HG03196 (cell line): ENCODE results near the gene MAX.
A peak's percentile ranks its signal among the peaks of the same experiment; 100 is the strongest.
"Not testable (repeated sequence)": the region's sequence is repeated elsewhere in the genome, so short reads cannot be mapped to it uniquely, and the experiment has no call there.

Experiments used
- ATAC-seq: cut with Tn5 transposase; IDR thresholded peaks from one replicate; pipeline ENCODE4 v1.9.1; 2021; ENCODE audit not compliant: unreplicated experiment

MAX gene

DNA sequence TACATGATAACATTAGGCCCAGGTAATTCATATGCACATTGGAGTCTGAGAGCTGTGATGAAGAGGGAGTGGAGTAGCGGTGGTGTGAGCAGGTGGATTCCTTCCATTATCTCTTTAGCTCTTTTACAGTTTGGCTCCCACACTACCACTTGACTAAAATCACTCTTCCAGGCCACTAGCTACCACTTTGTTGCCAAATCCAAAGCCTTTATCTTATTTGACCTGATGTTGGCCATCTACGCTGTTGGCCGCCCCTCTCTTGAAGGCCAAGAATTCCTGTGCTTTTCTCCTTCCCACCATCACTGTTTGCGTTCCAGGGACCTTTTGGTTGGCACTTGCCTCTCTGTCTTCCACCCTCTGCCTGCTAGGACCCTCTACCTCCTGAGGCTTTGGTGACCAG, 4.0 kb upstream of the MAX start:
- ATAC-seq = no peak

DNA sequence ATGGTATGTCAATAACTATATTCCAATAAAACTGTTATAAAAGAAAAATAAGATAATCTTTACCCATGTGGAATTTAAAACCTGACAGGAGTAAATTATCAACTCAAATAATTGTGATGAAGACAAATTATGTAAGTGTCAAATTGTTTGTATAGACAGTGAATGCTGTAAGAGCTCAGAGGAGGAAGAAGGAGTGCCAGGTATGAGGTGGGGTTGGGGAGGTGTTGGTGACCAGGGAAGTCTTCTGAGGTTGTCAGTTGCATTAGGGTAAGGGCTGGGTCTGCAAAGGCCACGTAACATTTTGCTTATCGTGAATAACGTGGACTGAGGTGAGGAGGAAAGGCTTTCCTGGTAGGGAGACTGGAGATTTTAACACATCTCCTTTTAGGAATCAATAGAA, 2.5 kb upstream of the MAX start:
- ATAC-seq = no peak

DNA sequence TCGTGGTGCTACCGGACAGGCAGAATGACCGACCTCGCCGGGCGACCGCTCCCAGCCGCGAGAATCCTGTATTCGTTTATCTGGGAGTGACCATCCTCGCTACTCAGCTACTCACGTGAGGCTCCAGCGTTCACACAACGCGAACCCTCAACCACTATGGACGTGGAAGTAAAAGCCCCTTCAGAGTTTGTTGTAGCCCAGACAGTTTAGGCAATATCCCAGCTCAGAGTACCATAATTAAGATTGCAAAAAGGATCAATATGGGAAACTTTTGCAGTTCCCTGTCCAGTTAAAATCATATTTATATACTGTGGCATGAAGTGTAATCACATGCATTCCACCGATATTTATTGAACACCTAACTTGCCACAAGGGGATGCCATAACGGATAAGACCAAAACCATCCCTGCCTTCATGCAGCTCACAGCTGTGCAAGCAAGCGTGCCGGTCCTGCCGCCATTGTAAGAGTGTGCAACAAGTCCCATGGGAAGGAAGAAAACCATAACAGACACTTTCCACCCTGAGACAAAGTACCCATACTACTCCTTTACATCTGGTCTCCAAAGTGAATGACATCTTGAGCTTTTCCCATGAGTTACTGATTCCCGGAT, 938 bp upstream of the MAX start:
- no peak for ATAC-seq

DNA sequence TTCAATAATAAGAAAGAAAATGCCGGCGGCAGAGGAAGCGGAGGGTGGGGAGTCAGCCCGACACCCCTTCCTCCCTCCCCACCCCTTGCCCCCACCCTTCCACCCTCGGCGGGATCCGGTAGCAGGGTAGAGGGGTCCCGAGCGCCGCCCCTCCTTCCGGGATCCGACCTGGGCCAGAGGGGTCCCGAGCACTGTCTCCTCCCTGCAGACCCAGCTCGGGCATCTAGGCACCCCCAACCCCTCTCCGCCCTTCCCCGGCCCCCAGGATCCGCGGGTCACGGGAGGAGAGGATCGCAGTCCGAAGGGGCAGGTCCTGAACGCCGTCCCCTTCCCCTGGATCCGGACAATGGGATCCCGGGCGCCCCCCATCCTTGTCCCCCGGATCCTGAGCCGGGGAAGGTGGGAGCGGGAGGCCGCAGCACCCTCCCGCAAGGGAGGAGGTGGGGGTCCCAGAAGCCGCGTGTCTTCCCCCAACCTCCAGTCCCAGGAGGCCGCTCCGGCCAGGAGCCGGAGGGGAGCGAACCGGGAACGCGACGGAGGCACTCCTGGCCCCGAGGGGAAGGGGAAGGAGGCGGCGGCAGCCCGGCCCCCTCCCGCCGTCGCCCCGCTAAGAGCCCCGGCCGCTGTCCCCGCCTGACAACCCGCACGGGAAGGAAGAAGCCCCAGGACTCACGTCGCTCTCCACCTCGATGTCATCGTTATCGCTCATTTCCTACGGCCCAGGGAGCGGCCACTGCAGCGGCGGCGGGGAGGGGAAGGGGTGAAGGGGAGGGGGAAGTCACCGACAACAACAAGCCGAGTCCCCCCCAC, 481 bp downstream of the MAX start:
- ATAC-seq = peak; percentile 3

DNA sequence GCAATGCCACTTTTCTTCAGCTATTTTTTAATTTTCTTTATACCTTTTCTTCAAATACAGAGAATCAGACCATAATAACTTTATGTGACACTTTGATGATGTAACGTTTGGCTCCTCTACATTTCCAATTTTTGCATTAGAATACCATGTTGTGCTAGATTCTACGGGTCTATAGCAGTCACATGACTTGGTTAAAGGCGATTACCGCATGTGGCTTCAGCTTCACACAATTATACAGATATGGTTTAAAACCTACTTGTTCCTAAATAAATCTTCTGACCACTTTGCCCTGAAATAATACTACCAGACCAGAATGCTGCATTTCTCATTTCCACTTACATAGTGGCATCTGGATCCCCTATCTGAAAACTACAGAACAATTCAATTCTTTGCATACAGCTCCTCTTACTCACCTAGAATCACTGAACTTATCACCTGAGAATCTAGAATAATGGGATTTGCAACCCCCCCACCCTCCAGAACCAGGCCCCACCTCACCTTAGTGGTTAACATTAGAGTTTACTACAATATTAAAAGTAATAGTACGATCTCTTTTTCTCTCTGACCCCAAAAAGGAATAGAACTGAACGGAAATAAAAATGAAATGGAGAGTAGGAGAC, 1.3 kb downstream of the MAX start:
- no peak for ATAC-seq

DNA sequence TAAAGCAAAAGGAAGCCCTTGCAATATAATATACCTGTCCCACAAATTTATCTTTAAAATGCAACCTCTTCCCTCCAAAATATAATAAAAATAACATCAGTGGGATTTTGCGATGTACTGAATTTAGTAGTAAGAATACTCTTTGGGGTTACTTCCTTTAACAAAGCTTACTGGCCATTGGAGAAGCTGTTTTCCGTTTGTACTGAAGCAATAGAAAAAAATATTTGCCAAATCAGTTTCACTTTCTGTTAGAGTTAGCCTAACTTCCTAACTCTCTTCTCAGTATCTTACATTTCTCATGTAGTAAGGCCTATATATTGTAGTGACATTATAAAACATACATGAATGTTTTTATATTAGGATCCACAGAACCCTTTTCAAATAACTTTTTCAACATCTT, 3.7 kb downstream of the MAX start:
- no peak for ATAC-seq

DNA sequence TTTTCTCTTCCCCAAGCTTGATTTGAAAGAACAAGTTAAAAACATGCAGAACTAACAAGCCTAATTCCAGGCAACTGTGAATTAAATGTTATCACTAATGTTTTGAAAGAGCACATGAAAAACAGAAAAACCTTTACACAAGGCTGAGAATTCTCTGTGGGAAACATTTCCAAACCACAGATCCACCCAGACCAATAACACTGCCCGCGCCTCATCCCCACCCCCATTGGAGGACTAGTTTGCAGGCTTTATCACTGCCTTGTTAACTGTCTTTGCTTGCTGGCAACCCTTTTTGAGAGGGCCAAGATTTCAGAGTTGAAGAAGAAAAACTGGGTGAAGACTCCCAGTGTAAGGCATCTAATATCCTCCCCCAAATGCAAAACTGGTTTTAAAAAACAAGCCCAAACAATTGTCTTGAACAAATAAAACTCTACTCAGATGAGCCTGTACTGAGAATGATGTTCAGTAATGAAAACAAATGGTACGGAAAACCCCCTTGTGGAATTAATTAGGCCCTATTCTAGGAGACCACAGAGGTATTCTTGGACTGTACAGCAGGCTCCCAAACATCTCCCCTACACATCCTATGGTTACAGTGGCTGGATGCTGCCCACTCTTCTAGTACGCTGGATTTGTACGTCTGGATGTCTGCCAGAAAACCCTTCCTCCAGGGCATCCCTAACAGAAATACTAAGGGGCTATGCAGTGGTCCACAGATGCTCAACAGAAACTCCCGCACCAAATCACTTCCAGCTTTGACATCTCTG, 5.8 kb downstream of the MAX start:
- no peak for ATAC-seq

DNA sequence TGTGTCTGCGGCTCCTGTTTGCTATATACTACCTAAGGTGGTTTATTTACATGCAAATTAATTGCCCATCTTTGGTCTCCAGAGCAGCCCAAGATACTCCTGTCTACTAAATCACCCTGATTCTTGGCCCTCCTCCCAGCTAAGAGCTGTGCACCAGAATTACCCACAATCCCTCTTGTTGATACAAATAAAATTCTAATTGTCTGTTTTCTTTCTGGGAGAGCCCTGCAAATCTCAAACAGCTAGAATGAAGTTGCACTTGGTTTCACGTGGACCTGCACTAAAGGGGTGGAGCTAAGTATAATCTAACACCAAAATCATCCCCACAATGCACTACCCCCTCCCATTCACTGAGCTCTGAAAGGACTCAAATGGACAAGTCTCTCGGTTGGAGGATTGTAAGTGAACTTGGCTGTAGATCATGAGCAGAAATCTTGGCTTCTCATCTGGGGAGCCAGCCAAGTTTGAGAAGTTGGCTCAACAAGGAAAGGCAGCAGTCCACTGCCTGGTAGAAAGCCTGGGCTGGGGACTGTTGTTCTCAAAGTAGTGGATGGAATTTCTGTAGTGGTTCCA, 6.6 kb downstream of the MAX start:
- ATAC-seq = no peak

DNA sequence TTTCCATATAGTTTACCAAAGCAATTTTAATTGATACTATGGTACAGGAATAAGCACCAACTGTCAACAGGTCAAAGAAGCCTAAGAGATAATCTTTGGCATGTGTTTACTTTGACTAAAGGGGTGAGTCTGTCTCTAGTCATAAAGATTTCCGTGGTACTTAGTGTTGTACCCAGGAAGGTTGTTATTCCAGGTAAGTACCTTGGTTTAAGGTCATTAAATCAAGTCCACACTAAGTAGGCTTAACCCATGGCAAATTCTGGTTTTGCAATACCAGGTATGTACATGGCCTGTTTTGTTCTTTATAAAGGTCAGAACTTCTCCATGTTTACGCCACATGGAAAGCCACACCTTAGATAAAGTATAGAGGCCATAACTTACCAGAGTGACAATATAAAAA, 10.0 kb downstream of the MAX start:
- no peak for ATAC-seq

DNA sequence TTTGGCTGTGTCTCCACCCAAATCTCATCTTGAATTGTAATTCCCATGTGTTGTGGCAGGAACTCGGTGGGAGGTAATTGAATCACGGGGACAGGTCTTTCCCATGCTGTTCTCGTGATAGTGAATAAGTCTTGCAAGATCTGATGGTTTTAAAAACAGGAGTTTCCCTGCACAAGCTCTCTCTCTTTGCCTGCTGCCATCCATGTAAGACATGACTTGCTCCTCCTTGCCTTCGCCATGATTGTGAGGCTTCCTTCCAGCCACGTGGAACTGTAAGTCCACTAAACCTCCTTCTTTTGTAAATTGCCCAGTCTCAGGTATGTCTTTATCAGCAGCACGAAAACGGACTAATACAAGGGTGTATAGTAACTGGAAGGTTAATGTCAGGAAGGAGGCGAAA, 14.5 kb downstream of the MAX start:
- not testable (repeated sequence) for ATAC-seq

DNA sequence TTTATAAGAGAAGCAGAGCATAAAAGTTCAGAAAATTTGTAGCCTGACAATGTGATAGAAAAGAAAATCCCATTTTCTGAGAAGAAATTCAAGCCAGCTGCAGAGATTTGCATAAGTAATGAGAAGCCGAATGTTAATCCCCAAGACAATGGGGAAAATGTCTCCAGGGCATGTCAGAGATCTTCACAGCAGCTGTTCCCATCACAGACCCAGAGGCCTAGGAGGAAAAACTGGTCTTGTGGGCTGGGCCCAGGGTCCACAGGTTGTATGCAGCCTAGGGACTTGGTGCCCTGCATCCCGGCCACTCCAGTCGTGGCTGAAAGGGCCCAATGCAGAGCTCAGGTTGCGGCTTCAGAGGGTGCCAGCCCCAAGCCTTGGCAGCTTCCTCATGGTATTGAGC, 15.6 kb downstream of the MAX start:
- not testable (repeated sequence) for ATAC-seq

DNA sequence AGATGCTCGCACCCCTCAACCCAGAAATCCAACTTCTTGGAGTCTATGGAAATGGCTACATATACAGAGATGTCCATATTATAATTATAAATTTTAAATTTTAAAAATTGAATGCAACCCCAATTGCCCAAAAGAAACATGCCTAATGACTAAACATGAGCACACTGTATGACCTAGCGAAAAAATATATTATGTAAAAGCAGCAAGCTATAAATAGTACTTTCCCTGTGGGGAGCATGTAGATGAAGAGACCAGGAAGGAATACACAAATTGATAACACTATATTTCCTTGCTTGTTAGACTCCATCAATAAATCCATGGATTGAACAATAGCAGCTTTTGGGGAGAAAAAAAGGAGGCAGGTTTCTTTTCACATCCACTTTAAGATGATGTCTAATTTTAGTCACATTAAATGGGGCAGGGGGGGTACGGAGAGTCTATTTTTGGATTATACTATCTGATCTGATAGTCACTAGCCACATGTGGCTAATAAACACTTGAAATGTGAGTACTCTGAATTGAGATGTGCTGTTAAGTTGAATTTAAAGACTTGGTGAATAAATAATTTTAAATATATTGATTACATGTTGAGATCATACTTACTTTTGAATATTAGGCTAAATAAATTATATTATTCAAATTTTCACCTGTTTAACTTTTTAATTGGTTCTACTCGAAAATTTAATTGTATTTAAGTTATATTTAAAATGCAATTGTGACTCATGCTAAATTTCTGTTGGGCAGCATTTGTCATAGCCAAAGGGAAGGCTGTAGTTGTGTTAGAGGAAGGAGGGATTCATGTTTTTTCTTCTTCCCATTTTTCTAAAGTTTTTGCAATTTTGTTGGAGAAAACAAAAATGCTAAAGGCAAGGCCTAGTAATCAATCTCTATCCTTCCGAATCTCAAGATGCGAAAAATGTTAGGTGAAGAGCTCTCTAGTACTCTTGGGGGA, 17.5 kb downstream of the MAX start:
- no peak for ATAC-seq

DNA sequence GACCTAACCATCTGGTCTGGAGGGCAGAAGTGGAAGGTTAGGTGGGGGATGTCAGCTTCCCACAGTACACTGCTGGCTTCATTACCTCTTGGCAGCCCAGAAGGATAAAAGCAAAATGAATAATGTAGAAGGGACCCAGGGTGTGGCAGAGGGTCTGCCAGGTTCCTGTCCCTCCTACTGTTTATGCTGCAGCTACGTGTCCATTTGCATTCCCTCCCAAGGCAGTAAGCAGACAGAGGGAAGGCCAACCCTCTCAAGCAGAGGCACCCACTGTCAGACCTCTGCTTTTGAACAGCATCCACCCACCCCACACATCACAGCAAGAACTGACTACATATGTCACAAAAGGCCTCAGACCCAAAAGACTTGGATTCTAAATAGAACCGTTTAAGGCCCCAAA, 19.4 kb downstream of the MAX start:
- no peak for ATAC-seq

DNA sequence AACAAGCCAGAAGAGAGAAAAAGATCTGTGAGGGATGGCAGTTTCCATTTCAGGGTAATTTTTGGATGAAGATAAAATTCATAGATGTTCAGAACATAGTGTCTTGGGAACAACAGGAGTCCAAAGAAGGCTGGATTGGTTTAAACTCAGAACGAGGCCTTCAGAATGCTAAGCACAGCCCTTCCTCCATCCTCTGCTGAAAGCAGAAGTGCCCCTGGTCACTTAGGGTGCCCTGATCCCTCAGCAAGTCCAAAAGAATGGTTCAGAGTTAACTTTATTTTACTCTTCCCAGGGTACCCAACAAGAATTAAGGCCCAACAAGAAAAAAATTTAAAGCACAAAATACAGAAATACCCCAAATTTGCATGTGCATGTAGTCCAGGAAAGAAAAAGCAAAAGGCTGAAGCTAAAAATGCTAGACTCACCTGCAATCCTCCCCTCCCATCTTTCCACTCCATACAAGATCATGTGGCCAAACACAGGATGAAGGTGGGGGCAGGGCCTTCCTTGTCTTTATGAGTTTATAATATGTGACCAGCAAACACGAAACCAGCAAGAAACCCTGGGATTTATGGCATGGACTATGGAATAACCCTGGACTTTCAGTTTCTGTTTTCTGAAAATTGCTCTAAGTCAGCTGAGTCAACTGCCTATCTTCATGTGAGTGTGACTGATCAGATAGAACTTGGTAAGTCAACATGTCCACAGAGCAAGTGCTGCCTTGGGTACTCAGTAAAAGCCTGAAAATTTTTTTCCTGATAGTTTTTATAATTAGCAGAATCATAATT, 21.2 kb downstream of the MAX start:
- no peak for ATAC-seq

DNA sequence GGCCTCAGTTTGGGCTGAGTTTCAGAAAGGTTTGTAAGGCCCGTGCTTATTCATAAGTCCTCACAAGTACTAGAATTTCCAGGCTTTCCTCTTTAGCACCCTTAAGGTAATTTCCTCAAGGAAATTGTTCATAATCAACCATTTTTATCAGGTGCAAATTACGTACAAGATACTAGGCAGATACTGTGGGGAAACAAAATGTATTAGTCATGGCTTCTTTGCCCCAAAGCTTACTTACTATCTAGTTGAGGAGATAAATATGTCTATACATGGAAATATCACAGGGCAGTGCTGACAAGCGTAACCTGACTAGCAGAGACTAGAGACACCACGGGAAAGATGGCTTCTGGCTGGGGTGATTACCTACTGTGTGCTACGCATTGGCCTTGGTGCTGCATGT, 22.5 kb downstream of the MAX start:
- no peak for ATAC-seq

DNA sequence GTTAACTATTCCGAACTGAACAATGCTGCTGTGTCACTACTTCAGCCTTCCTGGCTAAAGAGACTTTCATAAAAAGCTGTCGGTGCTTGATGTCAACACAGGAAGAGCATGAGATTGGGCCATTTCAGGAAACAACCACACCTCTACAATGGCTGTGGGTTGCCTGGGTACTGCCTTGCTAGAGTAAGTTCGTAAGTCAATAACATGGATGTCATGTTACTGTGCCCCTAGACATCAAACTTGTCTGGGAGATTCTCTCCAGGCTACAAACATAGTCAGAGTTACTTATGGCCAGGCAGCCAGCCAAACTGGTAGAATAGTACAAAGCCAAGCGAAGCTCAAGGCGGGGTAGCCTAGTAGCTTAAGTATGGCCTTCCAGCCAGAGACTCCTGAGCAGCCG, 23.1 kb downstream of the MAX start:
- no peak for ATAC-seq

DNA sequence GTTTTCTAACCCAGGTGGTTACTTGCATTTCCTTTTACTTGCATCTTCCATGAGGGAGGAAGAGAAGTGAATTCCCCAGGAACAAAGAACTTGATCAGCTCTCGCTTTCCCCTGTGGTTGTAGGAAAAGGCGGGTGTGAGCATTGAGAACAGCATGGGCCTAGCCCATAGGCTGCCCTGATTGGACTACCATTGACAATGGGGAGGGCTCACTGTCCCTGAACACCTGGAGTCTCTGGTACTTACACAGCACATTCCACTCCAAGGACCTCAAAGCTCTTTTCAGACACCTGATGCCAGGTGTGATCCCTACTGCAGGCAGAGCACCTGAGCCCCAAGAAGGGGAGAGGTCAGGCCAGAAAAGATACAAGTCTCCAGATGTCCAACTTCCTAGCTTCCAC, 25.0 kb downstream of the MAX start:
- ATAC-seq = no peak

DNA sequence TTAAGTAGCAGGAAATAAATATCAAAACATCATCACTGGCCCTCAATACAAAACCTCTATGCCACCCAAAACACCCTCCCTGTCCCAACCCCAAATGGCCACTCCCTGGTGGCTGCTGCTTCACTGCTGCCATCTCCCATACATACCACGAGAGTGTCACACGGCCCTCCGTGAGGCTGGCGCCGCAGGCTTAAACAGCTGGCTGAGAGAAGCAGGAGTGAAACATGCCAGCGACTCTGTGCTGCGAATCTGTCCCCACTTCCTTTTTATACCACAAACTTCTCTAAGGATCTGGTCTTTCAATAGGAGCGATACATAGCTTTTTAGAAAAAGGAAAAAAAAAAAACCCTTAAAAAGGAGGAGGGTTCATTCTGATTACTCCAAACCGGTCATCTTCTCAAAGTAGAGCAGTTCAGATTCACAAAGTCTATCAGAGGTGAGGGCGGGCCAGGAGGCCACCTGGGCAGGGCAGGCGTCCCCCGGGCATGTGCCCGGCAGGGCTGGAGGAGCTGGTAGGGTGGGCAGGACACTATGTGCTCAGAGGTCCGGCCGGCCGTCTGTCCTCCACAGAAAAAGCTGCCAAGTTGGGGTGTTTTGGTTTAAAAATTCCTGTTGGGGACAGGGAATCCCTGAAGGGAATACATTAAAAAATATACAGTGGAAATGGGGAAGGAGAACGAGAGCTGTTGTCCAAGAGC, 26.5 kb downstream of the MAX start:
- ATAC-seq = no peak
